DMS 273 (cell line): Measurements from ENCODE around the gene MC2R.
"Not testable (repeated sequence)": the region's sequence is repeated elsewhere in the genome, so short reads cannot be mapped to it uniquely, and the experiment has no call there.

Experiments
- DNase-seq: peaks from one replicate; lab custom pipeline; 2025; ENCODE audit not compliant: unreplicated experiment; lab: John Stamatoyannopoulos, UW

Gene MC2R

GRCh38 chr18:13894531-13894930 is 20.8 kb downstream of the MC2R start:
- DNase-seq: no peak

- peak; percentile 56 for DNase-seq
Measured at GRCh38 chr18:13893418-13893760, 21.9 kb downstream of the MC2R start.

- no peak for DNase-seq
Measured at GRCh38 chr18:13892098-13892497, 23.2 kb downstream of the MC2R start.

- no peak for DNase-seq
Measured at GRCh38 chr18:13890761-13891361, 24.5 kb downstream of the MC2R start.

GRCh38 chr18:13889671-13890070 is 25.7 kb downstream of the MC2R start:
- peak; percentile 7 for DNase-seq

- DNase-seq: no peak
Measured at GRCh38 chr18:13888191-13888716, 27.1 kb downstream of the MC2R start.

- DNase-seq: no peak
Measured at GRCh38 chr18:13885009-13885408, 30.3 kb downstream of the MC2R start.

GRCh38 chr18:13879937-13880336 is 35.4 kb downstream of the MC2R start:
- no peak for DNase-seq

- no peak for DNase-seq
Measured at GRCh38 chr18:13879492-13879891, 35.8 kb downstream of the MC2R start.

- DNase-seq: no peak
Measured at GRCh38 chr18:13878857-13879256, 36.5 kb downstream of the MC2R start.

GRCh38 chr18:13877157-13877556 is 38.2 kb downstream of the MC2R start:
- DNase-seq: no peak

- DNase-seq: no peak
Measured at GRCh38 chr18:13874558-13874957, 40.8 kb downstream of the MC2R start.

- DNase-seq: no peak
Measured at GRCh38 chr18:13872932-13873331, 42.4 kb downstream of the MC2R start.

GRCh38 chr18:13872373-13872772 is 43.0 kb downstream of the MC2R start:
- no peak for DNase-seq

GRCh38 chr18:13871701-13872100 is 43.6 kb downstream of the MC2R start:
- DNase-seq: peak; percentile 68

- DNase-seq: peak; percentile 38
Measured at GRCh38 chr18:13868501-13869271, 46.6 kb downstream of the MC2R start.

- not testable (repeated sequence) for DNase-seq
Measured at GRCh38 chr18:13862898-13863297, 52.4 kb downstream of the MC2R start.

GRCh38 chr18:13849791-13850190 is 65.5 kb downstream of the MC2R start:
- no peak for DNase-seq

- no peak for DNase-seq
Measured at GRCh38 chr18:13836559-13836958, 78.8 kb downstream of the MC2R start.

- no peak for DNase-seq
Measured at GRCh38 chr18:13835202-13835601, 80.1 kb downstream of the MC2R start.

GRCh38 chr18:13834496-13835015 is 80.8 kb downstream of the MC2R start:
- peak; percentile 28 for DNase-seq
